Hepatocyte (in vitro differentiated cells): Measurements from ENCODE around the gene EFNB2. TPM values are rescaled to one million over a fixed set of nuclear protein-coding genes. Genes with fewer than 3 reads are reported as not detected.

Experiments
- DNase-seq: peaks from one replicate; pipeline ENCODE4 v3.0.0-alpha.2; 2016; ENCODE audit warnings: low spot score
- H2AFZ ChIP-seq: fragments of 200-600 bp; sonication (generic); 2 replicates; pipeline ENCODE4 v1.6.0; 2016; ENCODE audit warnings: antibody characterized with exemption, mild to moderate bottlenecking
- H3K27ac ChIP-seq: fragments of 200-600 bp; sonication (generic); 2 replicates; pipeline ENCODE4 v1.5.1; 2016; ENCODE audit warnings: mild to moderate bottlenecking
- H3K27me3 ChIP-seq: fragments of 200-600 bp; sonication (generic); 2 replicates; pipeline ENCODE4 v1.6.1; 2016
- H3K36me3 ChIP-seq: fragments of 200-600 bp; sonication (generic); replicated peaks from 2 replicates; pipeline ENCODE4 v1.5.1; 2016; ENCODE audit warnings: low read depth; ENCODE audit not compliant: insufficient read depth
- H3K4me1 ChIP-seq: fragments of 200-600 bp; sonication (generic); 2 replicates; pipeline ENCODE4 v1.5.1; 2016; ENCODE audit warnings: mild to moderate bottlenecking, moderate library complexity; ENCODE audit not compliant: insufficient read depth
- H3K4me2 ChIP-seq: fragments of 200-600 bp; sonication (generic); 2 replicates; pipeline ENCODE4 v1.6.0; 2016
- H3K4me3 ChIP-seq: fragments of 200-600 bp; sonication (generic); 2 replicates; pipeline ENCODE4 v1.5.1; 2016; ENCODE audit warnings: mild to moderate bottlenecking
- H3K79me2 ChIP-seq: fragments of 200-600 bp; sonication (generic); 2 replicates; pipeline ENCODE4 v1.6.0; 2017; ENCODE audit warnings: mild to moderate bottlenecking
- H3K9me2 ChIP-seq: fragments of 200-600 bp; sonication (generic); replicated peaks from 2 replicates; pipeline ENCODE4 v1.6.0; 2017; ENCODE audit warnings: mild to moderate bottlenecking; ENCODE audit not compliant: insufficient read depth
- H3K9me3 ChIP-seq: fragments of 200-600 bp; sonication (generic); 2 replicates; pipeline ENCODE4 v1.5.1; 2016; ENCODE audit warnings: low read depth, mild to moderate bottlenecking
- H4K20me1 ChIP-seq: fragments of 200-600 bp; sonication (generic); 2 replicates; pipeline ENCODE4 v1.6.0; 2016; ENCODE audit warnings: mild to moderate bottlenecking; ENCODE audit not compliant: insufficient read depth, poor library complexity, severe bottlenecking
- EZH2 ChIP-seq: fragments of 200-600 bp; sonication (generic); IDR thresholded peaks from 2 replicates; pipeline ENCODE4 v1.6.1; 2016; ENCODE audit warnings: antibody characterized with exemption, mild to moderate bottlenecking, borderline replicate concordance
- EZH2phosphoT487 ChIP-seq: fragments of 200-600 bp; sonication (generic); IDR thresholded peaks from one replicate; pipeline ENCODE4 v1.6.1; 2018; ENCODE audit warnings: antibody characterized with exemption, mild to moderate bottlenecking, low read depth, moderate library complexity; ENCODE audit not compliant: unreplicated experiment, severe bottlenecking
- WGBS: methylation state at CpG from one replicate; pipeline ENCODE4 v1.1.6; 2016; ENCODE audit warnings: low lambda C conversion rate; ENCODE audit errors: missing lambda C conversion rate; 5-methylcytosine and 5-hydroxymethylcytosine counted together
- polyA plus RNA-seq: library from polyadenylated mRNA; unstranded; fragments of >200 nt; fragmentation: Nextera tagmentation; extraction: Ambion mirVana; gene quantifications from 2 replicates; pipeline ENCODE4 v1.2.1, GENCODE V29; 2016
- total RNA-seq: library from RNA; depleted of rRNA; stranded (reverse); fragments of >200 nt; gene quantifications from 2 replicates; pipeline ENCODE4 v1.2.3, GENCODE V29; 2014
- TF ChIP-seq, protein P1 (sequence below): fragments of 200-600 bp; sonication (generic); IDR thresholded peaks from 2 replicates; pipeline ENCODE4 v1.5.1; 2016; ENCODE audit warnings: antibody characterized with exemption, mild to moderate bottlenecking; ENCODE audit not compliant: poor library complexity

EFNB2 gene
- total and polyA plus RNA-seq, 2 experiments from 2014 or later: 62.4 to 63.3 TPM

DNA sequence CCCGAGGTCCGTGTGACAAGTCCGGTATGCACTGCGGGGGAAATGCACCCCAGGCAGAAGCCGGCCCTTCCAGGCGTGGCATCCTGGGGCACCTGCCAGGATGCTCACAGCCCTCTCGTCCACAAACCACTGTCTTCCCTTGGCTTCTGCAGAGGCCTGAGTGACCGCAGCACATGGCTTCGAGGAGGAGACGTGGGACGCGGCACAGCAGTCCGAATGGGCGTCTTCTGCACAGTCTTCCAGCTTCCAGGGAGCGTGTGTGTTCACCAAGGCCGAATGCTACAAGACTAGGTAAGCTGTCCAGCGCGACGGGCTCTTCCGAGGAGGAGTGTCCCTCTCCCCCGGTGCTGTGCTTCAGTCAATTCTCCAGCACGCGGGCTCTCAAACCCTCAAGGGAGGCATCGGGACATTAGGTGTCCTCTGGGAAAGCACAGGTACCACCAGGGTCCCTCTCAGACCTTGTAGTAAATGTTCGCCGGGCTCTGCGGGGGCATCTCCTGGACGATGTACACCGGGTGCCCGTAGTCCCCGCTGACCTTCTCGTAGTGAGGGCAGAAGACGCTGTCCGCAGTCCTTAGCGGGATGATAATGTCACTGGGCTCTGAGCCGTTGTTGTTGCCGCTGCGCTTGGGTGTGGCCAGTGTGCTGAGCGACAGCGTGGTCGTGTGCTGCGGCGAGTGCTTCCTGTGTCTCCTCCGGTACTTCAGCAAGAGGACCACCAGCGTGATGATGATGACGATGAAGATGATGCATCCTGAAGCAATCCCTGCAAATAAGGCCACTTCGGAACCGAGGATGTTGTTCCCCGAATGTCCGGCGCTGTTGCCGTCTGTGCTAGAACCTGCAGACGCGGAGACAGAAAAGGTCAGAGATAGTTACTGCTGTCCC lies 42.6 kb downstream of the EFNB2 start:
- Histone ChIP-seq H2AFZ (no peak overlapping the region), H3K9me3 (no peaks in the 10 kb centered on the region), H4K20me1 (peaks cover 3% of the 10 kb centered on the region), H3K9me2 (no peaks in the 10 kb centered on the region), H3K4me1 (peaks cover 16% of the 10 kb centered on the region), H3K4me3 (no peak overlapping the region), H3K36me3 (no peaks in the 10 kb centered on the region), H3K79me2 (peaks cover 53% of the 10 kb centered on the region), H3K4me2 (no peak overlapping the region), H3K27me3 (no peaks in the 10 kb centered on the region), H3K27ac (peak overlapping the region; percentile 45)
- TF ChIP-seq EZH2phosphoT487 (no peak), EZH2 (no peak)
- TF ChIP-seq, protein P1, sequence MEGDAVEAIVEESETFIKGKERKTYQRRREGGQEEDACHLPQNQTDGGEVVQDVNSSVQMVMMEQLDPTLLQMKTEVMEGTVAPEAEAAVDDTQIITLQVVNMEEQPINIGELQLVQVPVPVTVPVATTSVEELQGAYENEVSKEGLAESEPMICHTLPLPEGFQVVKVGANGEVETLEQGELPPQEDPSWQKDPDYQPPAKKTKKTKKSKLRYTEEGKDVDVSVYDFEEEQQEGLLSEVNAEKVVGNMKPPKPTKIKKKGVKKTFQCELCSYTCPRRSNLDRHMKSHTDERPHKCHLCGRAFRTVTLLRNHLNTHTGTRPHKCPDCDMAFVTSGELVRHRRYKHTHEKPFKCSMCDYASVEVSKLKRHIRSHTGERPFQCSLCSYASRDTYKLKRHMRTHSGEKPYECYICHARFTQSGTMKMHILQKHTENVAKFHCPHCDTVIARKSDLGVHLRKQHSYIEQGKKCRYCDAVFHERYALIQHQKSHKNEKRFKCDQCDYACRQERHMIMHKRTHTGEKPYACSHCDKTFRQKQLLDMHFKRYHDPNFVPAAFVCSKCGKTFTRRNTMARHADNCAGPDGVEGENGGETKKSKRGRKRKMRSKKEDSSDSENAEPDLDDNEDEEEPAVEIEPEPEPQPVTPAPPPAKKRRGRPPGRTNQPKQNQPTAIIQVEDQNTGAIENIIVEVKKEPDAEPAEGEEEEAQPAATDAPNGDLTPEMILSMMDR: no peak
- no peak for DNase-seq
- WGBS: 96% methylated on average over 54 of the region's 54 CpGs

DNA sequence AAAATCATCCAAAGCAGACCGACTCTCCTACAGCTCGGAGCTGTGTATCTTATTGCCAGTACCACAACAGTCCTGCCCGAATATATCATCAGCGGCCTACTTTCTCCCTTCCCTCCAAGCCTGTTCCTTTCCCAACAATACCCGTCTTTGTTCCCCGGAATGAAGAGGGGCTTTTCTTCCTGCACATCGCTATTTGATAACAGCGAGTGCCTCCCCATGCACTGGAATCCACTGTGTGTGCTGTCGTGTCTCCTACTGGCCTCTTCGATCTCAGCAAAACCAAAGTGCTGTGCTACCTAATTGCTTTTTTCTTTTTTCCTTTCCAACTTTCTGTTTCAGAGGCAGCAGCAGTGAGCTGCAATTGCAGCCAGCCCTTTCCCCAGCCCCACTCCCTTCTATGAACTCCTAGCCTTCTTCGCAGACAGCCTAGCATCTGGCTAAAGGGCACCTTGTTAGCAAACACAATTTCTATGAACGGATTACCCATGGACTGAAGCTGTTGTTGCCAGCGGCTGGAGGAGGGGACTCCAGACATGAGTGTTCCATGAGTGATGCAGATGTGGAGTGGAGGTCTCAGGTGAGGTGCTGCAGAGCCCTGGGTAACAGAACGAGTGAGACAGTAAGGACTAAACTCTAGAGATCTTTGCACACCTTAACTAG lies 43.4 kb downstream of the EFNB2 start:
- TF ChIP-seq EZH2phosphoT487 (no peak), EZH2 (no peak)
- TF ChIP-seq, protein P1: no peak
- Histone ChIP-seq H3K4me1 (peaks cover 21% of the 10 kb centered on the region), H3K27me3 (no peaks in the 10 kb centered on the region), H3K27ac (no peak overlapping the region), H2AFZ (no peak overlapping the region), H3K36me3 (no peaks in the 10 kb centered on the region), H3K79me2 (peaks cover 45% of the 10 kb centered on the region), H4K20me1 (peaks cover 3% of the 10 kb centered on the region), H3K9me3 (no peaks in the 10 kb centered on the region), H3K4me3 (no peak overlapping the region), H3K4me2 (no peak overlapping the region), H3K9me2 (no peaks in the 10 kb centered on the region)
- WGBS: 88% methylated on average over 14 of the region's 14 CpGs
- DNase-seq: no peak

DNA sequence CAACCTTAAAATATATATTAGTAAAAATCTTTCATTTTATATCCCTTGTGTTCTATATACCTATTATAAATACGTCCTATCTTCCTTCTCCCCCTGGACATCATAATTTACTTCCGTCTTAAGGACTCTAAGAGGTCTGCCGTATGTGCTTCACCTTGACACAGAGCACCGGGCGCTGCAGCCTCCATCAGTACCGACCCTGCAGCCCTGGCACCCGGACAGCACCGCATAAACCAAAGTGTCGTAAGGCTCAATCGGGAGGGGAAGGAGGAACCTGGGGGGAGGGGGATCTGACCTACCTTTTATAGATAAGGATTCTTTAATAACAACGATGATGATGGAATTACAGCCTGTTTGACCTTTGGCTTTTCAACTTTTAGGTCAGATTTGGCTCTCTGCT lies 44.0 kb downstream of the EFNB2 start:
- Histone ChIP-seq H3K9me3 (no peaks in the 10 kb centered on the region), H3K9me2 (no peaks in the 10 kb centered on the region), H4K20me1 (peaks cover 3% of the 10 kb centered on the region), H2AFZ (no peak overlapping the region), H3K4me2 (no peak overlapping the region), H3K36me3 (no peaks in the 10 kb centered on the region), H3K27me3 (no peaks in the 10 kb centered on the region), H3K79me2 (peaks cover 40% of the 10 kb centered on the region), H3K4me1 (peaks cover 18% of the 10 kb centered on the region), H3K27ac (no peak overlapping the region), H3K4me3 (no peak overlapping the region)
- whole genome bisulfite sequencing: 90% methylated on average over 11 of the region's 11 CpGs
- no peak for TF ChIP-seq EZH2
- no peak for TF ChIP-seq EZH2phosphoT487
- TF ChIP-seq, protein P1: no peak
- no peak for DNase-seq
